Measurements from ENCODE around the gene GAL3ST1. TPM values are rescaled to one million over a fixed set of nuclear protein-coding genes. Genes with fewer than 3 reads are reported as not detected.
"Not testable (repeated sequence)": the region's sequence is repeated elsewhere in the genome, so short reads cannot be mapped to it uniquely, and the experiment has no call there.

Gene GAL3ST1, protein sequence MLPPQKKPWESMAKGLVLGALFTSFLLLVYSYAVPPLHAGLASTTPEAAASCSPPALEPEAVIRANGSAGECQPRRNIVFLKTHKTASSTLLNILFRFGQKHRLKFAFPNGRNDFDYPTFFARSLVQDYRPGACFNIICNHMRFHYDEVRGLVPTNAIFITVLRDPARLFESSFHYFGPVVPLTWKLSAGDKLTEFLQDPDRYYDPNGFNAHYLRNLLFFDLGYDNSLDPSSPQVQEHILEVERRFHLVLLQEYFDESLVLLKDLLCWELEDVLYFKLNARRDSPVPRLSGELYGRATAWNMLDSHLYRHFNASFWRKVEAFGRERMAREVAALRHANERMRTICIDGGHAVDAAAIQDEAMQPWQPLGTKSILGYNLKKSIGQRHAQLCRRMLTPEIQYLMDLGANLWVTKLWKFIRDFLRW
- polyA plus RNA-seq (2011; rRNA removed) (0.06 and 0.14 TPM in 2 replicates), polyA minus RNA-seq (2011; rRNA and poly(A)+ RNA removed) (not detected in 2 replicates)

DNA sequence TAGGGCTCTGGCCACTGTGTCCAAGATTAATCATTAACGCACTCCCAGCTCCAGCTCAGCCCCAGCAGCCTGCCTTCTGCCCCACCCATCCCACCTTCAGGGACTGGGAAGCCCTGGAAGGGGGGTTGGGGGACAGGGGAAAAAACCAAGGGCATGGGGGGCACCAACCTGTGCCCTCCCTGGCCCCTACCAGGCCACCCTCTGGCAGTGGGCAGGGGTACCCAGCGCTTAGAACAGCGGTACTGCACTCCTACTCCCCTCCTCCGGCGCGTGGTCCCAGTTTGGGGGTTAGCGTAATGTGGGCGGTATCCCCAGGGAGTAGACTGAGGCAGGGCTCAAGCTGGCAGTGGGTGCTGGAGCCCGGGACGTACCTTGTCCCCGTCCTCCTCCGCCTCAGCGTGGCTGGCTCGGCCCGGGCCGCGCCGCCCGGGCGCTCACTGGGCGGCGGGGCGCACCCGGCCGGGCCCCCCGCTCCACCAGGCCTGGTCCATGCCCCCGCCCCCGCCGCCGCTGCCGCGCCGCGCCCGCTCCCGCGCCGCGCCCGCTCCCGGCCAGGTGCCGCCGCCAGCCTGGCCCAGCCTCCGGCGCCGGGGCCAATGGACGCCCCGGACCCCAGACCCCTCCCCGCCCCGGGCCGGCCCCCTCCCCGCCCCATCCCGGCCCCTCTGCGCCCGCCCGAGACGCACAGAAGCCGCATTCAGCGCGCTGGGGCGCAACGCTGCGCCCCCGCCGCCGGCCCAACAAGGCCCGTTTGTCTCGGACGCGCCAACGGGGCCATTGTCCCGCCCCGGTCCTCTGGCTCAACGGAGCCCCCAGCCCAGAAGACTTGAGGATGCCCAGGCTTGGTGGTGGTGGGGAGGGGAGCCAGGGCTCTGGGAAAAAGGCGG lies at the start of gene GAL3ST1:
Gene GAL3ST1, minus strand, starts transcription at position 571 of the 887 bp plus-strand sequence. CDS start 17,273 bp downstream, outside the sequence.
- peaks cover 16% of the 10 kb centered on the region for H3K27me3 ChIP-seq (ENCODE audit: control insufficient read depth, insufficient read depth, low read length)
- peak within 1 kb of the TSS; percentile 13; the same call in 1 of the 2 replicates for H3K4me3 ChIP-seq (ENCODE audit: low read depth, low read length)
- peak within 1 kb of the TSS; percentile 82 for H3K27ac ChIP-seq (ENCODE audit: low read depth, low read length)
- DNase-seq (ENCODE audit: low read depth, low spot score): no peak
- POLR2A ChIA-PET: interaction anchor here (1.0 to 1.3 kb wide), 2 partner anchors 17 to 181 kb away, joined by 3 to 5 read pairs; partner anchors contain the start of gene PES1
- no peaks in the 10 kb centered on the region for H3K9me3 ChIP-seq (ENCODE audit: control insufficient read depth, insufficient read depth, low read length)
- CTCF ChIA-PET: interaction anchor here (1.1 kb wide), 1 partner anchor 181 kb away, joined by 3 read pairs; no protein-coding TSS in a partner anchor
- TF ChIP-seq, protein P1, sequence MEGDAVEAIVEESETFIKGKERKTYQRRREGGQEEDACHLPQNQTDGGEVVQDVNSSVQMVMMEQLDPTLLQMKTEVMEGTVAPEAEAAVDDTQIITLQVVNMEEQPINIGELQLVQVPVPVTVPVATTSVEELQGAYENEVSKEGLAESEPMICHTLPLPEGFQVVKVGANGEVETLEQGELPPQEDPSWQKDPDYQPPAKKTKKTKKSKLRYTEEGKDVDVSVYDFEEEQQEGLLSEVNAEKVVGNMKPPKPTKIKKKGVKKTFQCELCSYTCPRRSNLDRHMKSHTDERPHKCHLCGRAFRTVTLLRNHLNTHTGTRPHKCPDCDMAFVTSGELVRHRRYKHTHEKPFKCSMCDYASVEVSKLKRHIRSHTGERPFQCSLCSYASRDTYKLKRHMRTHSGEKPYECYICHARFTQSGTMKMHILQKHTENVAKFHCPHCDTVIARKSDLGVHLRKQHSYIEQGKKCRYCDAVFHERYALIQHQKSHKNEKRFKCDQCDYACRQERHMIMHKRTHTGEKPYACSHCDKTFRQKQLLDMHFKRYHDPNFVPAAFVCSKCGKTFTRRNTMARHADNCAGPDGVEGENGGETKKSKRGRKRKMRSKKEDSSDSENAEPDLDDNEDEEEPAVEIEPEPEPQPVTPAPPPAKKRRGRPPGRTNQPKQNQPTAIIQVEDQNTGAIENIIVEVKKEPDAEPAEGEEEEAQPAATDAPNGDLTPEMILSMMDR (IDR thresholded peaks at IDR 0.05; ENCODE audit: low read depth, low read length): no peak

DNA sequence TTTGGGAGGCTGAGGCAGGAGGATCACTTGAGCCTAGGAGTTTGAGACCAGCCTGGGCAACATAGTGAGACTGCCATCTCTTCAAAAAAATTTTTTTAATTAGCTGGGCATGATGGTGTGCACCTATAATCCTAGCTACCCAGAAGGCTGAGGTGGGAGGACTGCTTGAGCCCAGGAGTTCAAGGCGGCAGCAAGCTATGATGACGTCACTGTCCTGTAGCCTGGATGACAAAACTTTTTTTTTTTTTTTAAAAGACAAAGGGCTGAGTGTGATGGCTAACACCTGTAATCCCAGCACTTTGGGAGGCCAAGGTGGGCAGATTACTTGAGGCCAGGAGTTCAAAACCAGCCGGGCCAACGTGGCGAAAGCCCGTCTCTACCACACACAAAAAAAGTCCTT lies 45.4 kb upstream of the GAL3ST1 start:
- not testable (repeated sequence) for H3K27ac ChIP-seq (ENCODE audit: low read depth, low read length); H3K27me3 ChIP-seq (ENCODE audit: control insufficient read depth, insufficient read depth, low read length); DNase-seq (ENCODE audit: low read depth, low spot score); H3K9me3 ChIP-seq (ENCODE audit: control insufficient read depth, insufficient read depth, low read length); H3K4me3 ChIP-seq (ENCODE audit: low read depth, low read length)
- ChIA-PET POLR2A (interaction anchor here (1.4 kb wide), 1 partner anchor 9 kb away, joined by 3 read pairs; no protein-coding TSS in a partner anchor), CTCF (interaction anchor here (1.0 to 3.1 kb wide), 2 partner anchors 15 to 135 kb away, joined by 3 to 11 read pairs; partner anchors contain the start of gene SLC35E4)

DNA sequence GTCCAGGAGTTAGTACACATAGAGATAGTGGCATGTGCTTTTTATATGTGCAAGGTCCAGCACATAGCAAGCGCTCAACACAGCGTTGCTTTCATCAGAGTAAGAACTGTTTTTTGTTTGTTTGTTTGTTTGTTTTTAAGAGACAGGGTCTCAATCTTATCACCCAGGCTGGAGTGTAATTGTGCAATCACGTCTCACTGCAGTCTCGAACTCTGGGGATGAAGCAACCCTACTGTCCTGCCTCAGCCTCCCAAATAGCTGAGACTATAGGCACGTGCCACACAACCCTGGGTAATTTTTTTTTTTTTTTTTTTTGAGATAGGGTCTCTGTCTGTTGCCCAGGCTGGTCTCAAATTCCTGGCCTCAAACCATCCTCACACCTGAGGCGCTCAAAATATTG lies 43.4 kb upstream of the GAL3ST1 start:
- no peak overlapping the region for H3K4me3 ChIP-seq (ENCODE audit: low read depth, low read length)
- no peak overlapping the region for H3K27ac ChIP-seq (ENCODE audit: low read depth, low read length)
- DNase-seq (ENCODE audit: low read depth, low spot score): no peak
- POLR2A ChIA-PET: no interaction called here
- H3K9me3 ChIP-seq (ENCODE audit: control insufficient read depth, insufficient read depth, low read length): no peaks in the 10 kb centered on the region
- TF ChIP-seq, protein P1 (IDR thresholded peaks at IDR 0.05; ENCODE audit: low read depth, low read length): no peak
- CTCF ChIA-PET: interaction anchor here (0.6 to 3.1 kb wide), 4 partner anchors 12 to 137 kb away, joined by 4 to 11 read pairs (median 5); partner anchors contain the start of gene SLC35E4
- H3K27me3 ChIP-seq (ENCODE audit: control insufficient read depth, insufficient read depth, low read length): no peaks in the 10 kb centered on the region

DNA sequence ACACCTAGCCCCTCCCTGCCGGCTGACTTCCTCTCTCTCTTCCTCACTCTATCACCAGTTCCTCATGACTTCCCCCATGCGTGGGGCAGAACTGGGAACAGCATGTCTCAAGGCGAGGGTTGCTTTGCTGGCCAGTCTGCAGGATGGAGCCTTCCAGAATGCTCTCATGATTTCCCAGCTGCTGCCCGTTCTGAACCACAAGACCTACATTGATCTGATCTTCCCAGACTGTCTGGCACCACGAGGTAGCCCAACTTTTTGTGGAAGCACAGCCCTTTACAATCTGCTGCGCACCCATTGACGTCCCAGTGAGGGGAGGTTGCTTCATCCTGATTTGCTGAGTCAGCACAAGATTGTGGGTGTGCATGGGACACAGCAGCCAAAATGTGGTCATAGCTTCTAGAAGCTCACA lies 41.1 kb upstream of the GAL3ST1 start:
- no peaks in the 10 kb centered on the region for H3K27me3 ChIP-seq (ENCODE audit: control insufficient read depth, insufficient read depth, low read length)
- H3K27ac ChIP-seq (ENCODE audit: low read depth, low read length): no peak overlapping the region
- ChIA-PET POLR2A (no interaction called here), CTCF (interaction anchor here (1.0 kb wide), 1 partner anchor 19 kb away, joined by 4 read pairs; no protein-coding TSS in a partner anchor)
- H3K4me3 ChIP-seq (ENCODE audit: low read depth, low read length): no peak overlapping the region
- TF ChIP-seq, protein P1 (IDR thresholded peaks at IDR 0.05; ENCODE audit: low read depth, low read length): no peak
- H3K9me3 ChIP-seq (ENCODE audit: control insufficient read depth, insufficient read depth, low read length): no peaks in the 10 kb centered on the region
- no peak for DNase-seq (ENCODE audit: low read depth, low spot score)

DNA sequence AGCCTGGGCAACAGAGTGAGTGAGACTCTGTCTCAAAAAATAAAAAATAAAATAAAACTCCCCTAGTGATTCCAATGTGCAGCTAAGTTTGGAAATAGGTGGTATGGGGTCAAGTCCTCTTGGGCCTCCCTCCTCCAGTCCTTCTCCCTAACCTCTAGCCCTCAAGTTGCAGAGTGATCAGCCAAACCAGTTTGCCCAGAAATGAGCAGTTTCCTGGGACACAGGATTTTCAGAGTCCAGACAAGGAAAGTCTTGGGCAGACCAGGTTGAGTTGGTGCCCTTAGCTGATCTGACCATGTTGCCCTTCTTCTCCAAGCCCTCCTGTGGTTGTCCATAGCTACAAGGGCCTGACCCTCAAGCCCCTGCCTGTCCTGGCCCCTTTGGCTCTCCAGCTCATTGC lies 40.4 kb upstream of the GAL3ST1 start:
- ChIA-PET POLR2A (no interaction called here), CTCF (interaction anchor here (1.0 kb wide), 1 partner anchor 20 kb away, joined by 4 read pairs; no protein-coding TSS in a partner anchor)
- TF ChIP-seq, protein P1 (IDR thresholded peaks at IDR 0.05; ENCODE audit: low read depth, low read length): no peak
- no peak overlapping the region for H3K27ac ChIP-seq (ENCODE audit: low read depth, low read length)
- no peaks in the 10 kb centered on the region for H3K9me3 ChIP-seq (ENCODE audit: control insufficient read depth, insufficient read depth, low read length)
- no peak for DNase-seq (ENCODE audit: low read depth, low spot score)
- H3K27me3 ChIP-seq (ENCODE audit: control insufficient read depth, insufficient read depth, low read length): no peaks in the 10 kb centered on the region
- H3K4me3 ChIP-seq (ENCODE audit: low read depth, low read length): no peak overlapping the region

Data from AG04450 (cell line).